ENCODE data around the gene AIP. TPM values are rescaled to one million over a fixed set of nuclear protein-coding genes. Genes with fewer than 3 reads are reported as not detected.

The AIP gene
- total RNA-seq, 6 donors from 2014 or later, result 51.1 to 101 (median 75.3) TPM

- Histone ChIP-seq H3K36me3 (peaks cover 0 to 38% (median 25%) of the 10 kb centered on the region in 4 donors), H3K9me3 (no peaks in the 10 kb centered on the region), H3K27me3 (no peaks in the 10 kb centered on the region), H3K4me1 (peaks cover 22 to 37% (median 31%) of the 10 kb centered on the region in 4 donors), H3K4me3 (no peak overlapping the region), H3K27ac (no peak overlapping the region)
- DNase-seq, result no peak
- no peak for ATAC-seq (ENCODE audit: low FRiP score in 2 of 2)
- 98 to 100% methylated on average over 2 to 18 of the region's 18 CpGs for WGBS, 2 donors
- TF ChIP-seq CTCF (IDR thresholded peaks at IDR 0.05), result no peak
- TF ChIP-seq EP300 (IDR thresholded peaks at IDR 0.05), result no peak
- TF ChIP-seq POLR2A (IDR thresholded peaks at IDR 0.05), result no peak
Observed at GRCh38 chr11:67501854-67502253, 19.0 kb downstream of the AIP start.

- Histone ChIP-seq H3K9me3 (no peaks in the 10 kb centered on the region), H3K27me3 (no peaks in the 10 kb centered on the region), H3K27ac (no peak overlapping the region), H3K36me3 (peaks cover 0 to 36% (median 20%) of the 10 kb centered on the region in 4 donors), H3K4me1 (peaks cover 28 to 43% (median 37%) of the 10 kb centered on the region in 4 donors), H3K4me3 (no peak overlapping the region)
- ATAC-seq (ENCODE audit: low FRiP score in 2 of 2), result no peak
- no peak for TF ChIP-seq EP300 (IDR thresholded peaks at IDR 0.05)
- no peak for TF ChIP-seq CTCF (IDR thresholded peaks at IDR 0.05)
- DNase-seq, result peak in 1 of 2 donors; percentile 68
- WGBS, 2 donors, result 92 to 95% methylated on average over 12 to 18 of the region's 18 CpGs
Observed at GRCh38 chr11:67502328-67502979, 19.6 kb downstream of the AIP start.

- no peak for ATAC-seq (ENCODE audit: low FRiP score in 2 of 2)
- peak overlapping the region in 3 of 4 donors; percentile 75 to 96 (median 85) for H3K4me3 ChIP-seq
- no peaks in the 10 kb centered on the region for H3K27me3 ChIP-seq
- no peak for DNase-seq
- H3K4me1 ChIP-seq, result peaks cover 31 to 48% (median 40%) of the 10 kb centered on the region in 4 donors
- peak overlapping the region in 1 of 4 donors; percentile 98 for H3K27ac ChIP-seq
- peaks cover 0 to 27% (median 17%) of the 10 kb centered on the region in 4 donors for H3K36me3 ChIP-seq
- no peaks in the 10 kb centered on the region for H3K9me3 ChIP-seq
- 76 to 83% methylated on average over 17 to 19 of the region's 19 CpGs for WGBS, 2 donors
- TF ChIP-seq POLR2AphosphoS5 (IDR thresholded peaks at IDR 0.05) (no peak), EP300 (IDR thresholded peaks at IDR 0.05) (no peak)
Observed at GRCh38 chr11:67503119-67504004, 20.5 kb downstream of the AIP start.

GRCh38 chr11:67504005-67504949 lies 21.5 kb downstream of the AIP start:
- H3K27me3 ChIP-seq, result no peaks in the 10 kb centered on the region
- ATAC-seq (ENCODE audit: low FRiP score in 2 of 2), result no peak
- peak in 1 of 2 donors; percentile 91 for DNase-seq
- no peak for TF ChIP-seq CTCF (IDR thresholded peaks at IDR 0.05)
- no peak for TF ChIP-seq POLR2A (IDR thresholded peaks at IDR 0.05)
- TF ChIP-seq EP300 (IDR thresholded peaks at IDR 0.05), result no peak
- TF ChIP-seq POLR2AphosphoS5 (IDR thresholded peaks at IDR 0.05), result no peak
- H3K9me3 ChIP-seq, result no peaks in the 10 kb centered on the region
- H3K4me1 ChIP-seq, result peaks cover 35 to 53% (median 43%) of the 10 kb centered on the region in 4 donors
- peaks cover 0 to 23% (median 13%) of the 10 kb centered on the region in 4 donors for H3K36me3 ChIP-seq
- 5 to 9% methylated on average over 15 to 66 of the region's 101 CpGs for WGBS, 2 donors
- peak overlapping the region; percentile 49 to 96 (median 80) for H3K4me3 ChIP-seq
- H3K27ac ChIP-seq, result peak overlapping the region; percentile 91 to 98 (median 96)
